GM18858 (cell line): ENCODE results near the gene KIRREL2.

ENCODE experiments used
- ATAC-seq: cut with Tn5 transposase; IDR thresholded peaks from one replicate; pipeline ENCODE4 v1.9.1; 2021; ENCODE audit not compliant: unreplicated experiment

Gene KIRREL2

DNA sequence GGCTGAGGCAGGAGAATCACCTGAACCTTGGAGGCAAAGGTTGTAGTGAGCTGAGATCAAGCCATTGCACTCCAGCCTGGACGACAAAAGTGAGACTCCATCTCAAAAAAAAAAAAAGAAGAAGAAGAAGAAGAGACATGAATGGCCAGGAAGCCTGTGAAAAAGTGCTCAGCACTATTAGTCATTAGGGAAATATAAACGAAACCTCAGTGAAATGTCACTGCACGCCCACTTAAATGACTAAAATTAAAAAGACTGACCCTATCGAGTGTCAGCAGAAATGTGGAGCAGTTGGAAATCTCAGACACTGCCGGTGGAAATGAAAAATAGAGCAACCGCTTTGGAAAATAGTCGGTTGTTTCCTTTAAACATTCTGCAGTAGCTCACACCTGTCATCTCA, 56.9 kb downstream of the KIRREL2 start:
- no peak for ATAC-seq

DNA sequence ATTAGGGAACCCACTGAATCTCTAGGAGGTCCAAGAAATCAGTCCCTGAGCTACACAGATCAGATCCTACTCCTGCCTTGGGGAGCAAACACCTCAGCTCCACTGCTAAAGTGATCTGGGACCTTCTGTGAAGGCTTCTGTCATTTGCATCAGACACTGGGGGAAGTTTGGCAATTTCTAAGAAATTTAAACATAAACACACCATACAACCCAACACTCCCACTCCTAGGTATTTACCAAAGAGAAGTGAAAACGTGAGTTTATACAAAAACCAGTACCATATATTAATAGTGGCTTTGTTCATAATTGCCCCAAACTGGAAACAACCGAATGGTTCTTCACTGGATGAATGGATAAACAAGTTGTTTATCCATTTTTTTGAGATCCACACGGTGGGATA, 58.7 kb downstream of the KIRREL2 start:
- ATAC-seq = no peak
